K562 (cell line): ENCODE measurements around the gene PTPMT1. TPM values are rescaled to one million over a fixed set of nuclear protein-coding genes. Genes with fewer than 3 reads are reported as not detected.

Experiments used
- ATF7 ChIP-seq: fragments of 450-650 bp; IDR thresholded peaks from 2 replicates; pipeline ENCODE4 v1.7.1; 2014; ENCODE audit warnings: mild to moderate bottlenecking, moderate library complexity
- CBFA2T2 ChIP-seq: fragments of 450-650 bp; conservative IDR thresholded peaks from 2 replicates; pipeline ENCODE4 v1.6.1; 2017; ENCODE audit warnings: mild to moderate bottlenecking
- CHCHD3 ChIP-seq: fragments of 250-450 bp; sonication (Bioruptor Pico); IDR thresholded peaks from 2 replicates; pipeline ENCODE4 v2.1.2; 2022; ENCODE audit warnings: mild to moderate bottlenecking
- ESRRB ChIP-seq: fragments of 250-450 bp; sonication (Bioruptor Pico); IDR thresholded peaks from 2 replicates; pipeline ENCODE4 v1.5.0; 2020; ENCODE audit warnings: mild to moderate bottlenecking, moderate library complexity, borderline replicate concordance
- FIP1L1 ChIP-seq: fragments of 200-400 bp; formaldehyde crosslinking; IDR thresholded peaks from 2 replicates; pipeline ENCODE4 v1.6.1; 2018; ENCODE audit warnings: mild to moderate bottlenecking, low read depth, low read length; ENCODE audit not compliant: poor library complexity, severe bottlenecking
- HDGF ChIP-seq: fragments of 450-650 bp; IDR thresholded peaks from 2 replicates; pipeline ENCODE4 v1.6.1; 2016
- HES1 ChIP-seq: fragments of 450-650 bp; IDR thresholded peaks from 2 replicates; pipeline ENCODE4 v1.6.1; 2016; ENCODE audit warnings: low read depth, mild to moderate bottlenecking, moderate library complexity
- HMBOX1 ChIP-seq: sonication (generic); IDR thresholded peaks from 2 replicates; pipeline ENCODE4 v1.6.1; 2016
- KDM5B ChIP-seq: fragments of 200-600 bp; sonication (generic); IDR thresholded peaks from 2 replicates; pipeline ENCODE4 v1.6.1; 2012; ENCODE audit warnings: low read depth, mild to moderate bottlenecking, moderate library complexity, low read length, control low read depth, inconsistent platforms; ENCODE audit not compliant: insufficient replicate concordance
- LARP7 ChIP-seq: fragments of 450-650 bp; IDR thresholded peaks from 2 replicates; pipeline ENCODE4 v1.6.1; 2016
- MTF1 ChIP-seq: fragments of 250-450 bp; sonication (Bioruptor Pico); IDR thresholded peaks from 2 replicates; pipeline ENCODE4 v1.9.0; 2021; ENCODE audit warnings: moderate library complexity, mild to moderate bottlenecking, inconsistent platforms, borderline replicate concordance
- NBN ChIP-seq: fragments of 450-650 bp; IDR thresholded peaks from 2 replicates; pipeline ENCODE4 v1.6.1; 2016; ENCODE audit warnings: low read depth, mild to moderate bottlenecking
- NFXL1 ChIP-seq: fragments of 450-650 bp; formaldehyde crosslinking; IDR thresholded peaks from 2 replicates; pipeline ENCODE4 v1.4.0; 2021; ENCODE audit warnings: mild to moderate bottlenecking
- POLR2G ChIP-seq: fragments of 200-400 bp; formaldehyde crosslinking; IDR thresholded peaks from 2 replicates; pipeline ENCODE4 v1.6.1; 2017; ENCODE audit warnings: low read depth, mild to moderate bottlenecking, antibody characterized with exemption, low read length, moderate library complexity
- RB1 ChIP-seq: fragments of 450-650 bp; IDR thresholded peaks from 2 replicates; pipeline ENCODE4 v1.6.1; 2017; ENCODE audit warnings: low read depth, mild to moderate bottlenecking
- SMARCE1 ChIP-seq: fragments of 450-650 bp; IDR thresholded peaks from 2 replicates; pipeline ENCODE4 v1.7.1; 2016; ENCODE audit warnings: mild to moderate bottlenecking
- SP2 ChIP-seq: IDR thresholded peaks from 2 replicates; pipeline ENCODE4 v1.6.1; 2011; ENCODE audit warnings: mild to moderate bottlenecking, low read depth, low read length, moderate library complexity; ENCODE audit not compliant: poor library complexity, severe bottlenecking; ENCODE audit errors: extremely low read depth
- SREBF2 ChIP-seq: sonication (generic); formaldehyde crosslinking; IDR thresholded peaks from 2 replicates; pipeline ENCODE4 v1.4.0; 2020; ENCODE audit warnings: mild to moderate bottlenecking, missing genetic modification reagents
- SRSF1 ChIP-seq: fragments of 200-400 bp; formaldehyde crosslinking; IDR thresholded peaks from 2 replicates; pipeline ENCODE4 v1.6.1; 2017; ENCODE audit warnings: mild to moderate bottlenecking, low read depth, low read length, moderate library complexity
- SRSF7 ChIP-seq: fragments of 200-400 bp; formaldehyde crosslinking; optimal IDR thresholded peaks from 2 replicates; pipeline ENCODE3; 2017; ENCODE audit warnings: mild to moderate bottlenecking, low read depth, low read length
- TFE3 ChIP-seq: fragments of 450-650 bp; formaldehyde crosslinking; IDR thresholded peaks from 2 replicates; pipeline ENCODE4 v1.4.0; 2020; ENCODE audit warnings: mild to moderate bottlenecking, mixed read lengths
- ZC3H4 ChIP-seq: sonication (generic); formaldehyde crosslinking; IDR thresholded peaks from 2 replicates; pipeline ENCODE4 v1.9.0; 2021; ENCODE audit warnings: missing genetic modification reagents, borderline replicate concordance
- ZNF124 ChIP-seq: sonication (generic); formaldehyde crosslinking; IDR thresholded peaks from 2 replicates; pipeline ENCODE4 v1.8.1; 2022; ENCODE audit warnings: missing genetic modification reagents
- ZNF512 ChIP-seq: IDR thresholded peaks from 2 replicates; pipeline ENCODE4 v1.6.1; 2016; ENCODE audit warnings: missing genetic modification characterization, missing compliant biosample characterization
- polyA plus RNA-seq, 8 experiments: library from polyadenylated mRNA; depleted of rRNA in 4 of 8; stranded (reverse) in 5 of 8; unstranded in 3 of 8; fragments of >200 nt; fragmentation: Nextera tagmentation in 2 of 8; fragmentation: Illumina TruSeq in 1 of 8; extraction: Ambion mirVana in 2 of 8; extraction: Trizol in 1 of 8; gene quantifications; 2 replicates each; pipeline versions ENCODE4 v1.2.1 to v1.2.3, GENCODE V29; 2011 to 2014; ENCODE audit warnings: inconsistent platforms in 1 of 8, missing spikeins in 1 of 8
- total RNA-seq, 7 experiments: library from RNA; depleted of rRNA in 6 of 7; stranded (reverse); fragments of >200 nt in 6 of 7; fragmentation: Illumina TruSeq in 2 of 7; extraction: Trizol in 2 of 7; gene quantifications; 2 replicates each; pipeline versions ENCODE4 v1.2.1 to v1.2.3, GENCODE V29; 2011 to 2021; ENCODE audit warnings: low replicate concordance in 1 of 7

The PTPMT1 gene
- total and polyA plus RNA-seq, 9 of the 15 experiments (the other 6 are each of a cell fraction or from before 2014, with no cell fraction given) = 10.4 to 140 (median 67.2) TPM

GRCh38 chr11:47552566-47553405, 12.6 kb upstream of the PTPMT1 start, which contains the start of gene CELF1 (continued):
- TF ChIP-seq ZNF512 (tag) (no peak), TFE3 (no peak), SRSF1 (no peak), SMARCE1 (no peak), ATF7 (peak; percentile 84), HMBOX1 (no peak), HES1 (no peak), HDGF (no peak), SREBF2 (CRISPR knock-in tag) (no peak), SP2 (no peak), SRSF7 (no peak), NBN (no peak), POLR2G (peak; percentile 89), LARP7 (0 out of 2 replicates have a peak, but pooled peaks have one; percentile 17), FIP1L1 (peak; percentile 85), ZNF124 (CRISPR knock-in tag) (no peak), MTF1 (CRISPR knock-in tag) (no peak), RB1 (peak; percentile 98), KDM5B (peak; percentile 35), CBFA2T2 (no peak), NFXL1 (no peak), CHCHD3 (CRISPR knock-in tag) (no peak), ESRRB (CRISPR knock-in tag) (no peak), ZC3H4 (CRISPR knock-in tag) (0 out of 2 replicates have a peak, but pooled peaks have one; percentile 36)
